Loucy (cell line): Measurements from ENCODE around the gene ASIC2.

Source experiments
- EZH2phosphoT487 ChIP-seq: fragments of 200-600 bp; IDR thresholded peaks from 2 replicates; pipeline ENCODE4 v1.6.1; 2018; ENCODE audit warnings: antibody characterized with exemption, mild to moderate bottlenecking, moderate library complexity, borderline replicate concordance
- TF ChIP-seq, protein P1 (sequence below): fragments of 200-600 bp; sonication (generic); conservative IDR thresholded peaks from 2 replicates; pipeline ENCODE4 v1.5.1; 2014; ENCODE audit warnings: mild to moderate bottlenecking, antibody characterized with exemption, low read length

DNA sequence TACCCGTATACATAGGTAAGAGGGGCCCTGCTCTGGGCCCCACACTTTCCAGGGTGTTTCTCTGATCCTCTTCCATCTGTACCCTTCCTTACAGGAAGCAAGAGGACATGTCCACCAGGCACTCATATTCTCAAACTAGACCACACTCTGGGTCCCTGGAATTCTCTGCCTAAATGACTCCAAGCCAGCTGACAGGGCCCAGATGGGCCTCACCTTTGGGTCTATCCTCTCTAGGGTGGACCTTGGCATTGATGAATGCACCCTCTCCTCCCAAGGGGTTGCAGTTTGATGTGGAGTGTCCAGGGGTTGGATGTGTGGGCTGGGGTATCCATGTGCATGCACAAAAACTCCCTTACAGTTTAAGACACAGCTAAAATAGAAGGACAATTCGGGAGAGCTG lies 95.8 kb downstream of the ASIC2 start:
- TF ChIP-seq, protein P1, sequence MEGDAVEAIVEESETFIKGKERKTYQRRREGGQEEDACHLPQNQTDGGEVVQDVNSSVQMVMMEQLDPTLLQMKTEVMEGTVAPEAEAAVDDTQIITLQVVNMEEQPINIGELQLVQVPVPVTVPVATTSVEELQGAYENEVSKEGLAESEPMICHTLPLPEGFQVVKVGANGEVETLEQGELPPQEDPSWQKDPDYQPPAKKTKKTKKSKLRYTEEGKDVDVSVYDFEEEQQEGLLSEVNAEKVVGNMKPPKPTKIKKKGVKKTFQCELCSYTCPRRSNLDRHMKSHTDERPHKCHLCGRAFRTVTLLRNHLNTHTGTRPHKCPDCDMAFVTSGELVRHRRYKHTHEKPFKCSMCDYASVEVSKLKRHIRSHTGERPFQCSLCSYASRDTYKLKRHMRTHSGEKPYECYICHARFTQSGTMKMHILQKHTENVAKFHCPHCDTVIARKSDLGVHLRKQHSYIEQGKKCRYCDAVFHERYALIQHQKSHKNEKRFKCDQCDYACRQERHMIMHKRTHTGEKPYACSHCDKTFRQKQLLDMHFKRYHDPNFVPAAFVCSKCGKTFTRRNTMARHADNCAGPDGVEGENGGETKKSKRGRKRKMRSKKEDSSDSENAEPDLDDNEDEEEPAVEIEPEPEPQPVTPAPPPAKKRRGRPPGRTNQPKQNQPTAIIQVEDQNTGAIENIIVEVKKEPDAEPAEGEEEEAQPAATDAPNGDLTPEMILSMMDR = no peak
- no peak for TF ChIP-seq EZH2phosphoT487
